CD4-positive, alpha-beta T cell treated with Interleukin-6 at 100 ng/mL for 8 hours (primary cell): ENCODE measurements around the gene STARD10.

Experiments used
- DNase-seq: peaks from one replicate; pipeline ENCODE4 v3.0.0-alpha.2; 2020; ENCODE audit warnings: mixed read lengths, low spot score

STARD10 gene

DNA sequence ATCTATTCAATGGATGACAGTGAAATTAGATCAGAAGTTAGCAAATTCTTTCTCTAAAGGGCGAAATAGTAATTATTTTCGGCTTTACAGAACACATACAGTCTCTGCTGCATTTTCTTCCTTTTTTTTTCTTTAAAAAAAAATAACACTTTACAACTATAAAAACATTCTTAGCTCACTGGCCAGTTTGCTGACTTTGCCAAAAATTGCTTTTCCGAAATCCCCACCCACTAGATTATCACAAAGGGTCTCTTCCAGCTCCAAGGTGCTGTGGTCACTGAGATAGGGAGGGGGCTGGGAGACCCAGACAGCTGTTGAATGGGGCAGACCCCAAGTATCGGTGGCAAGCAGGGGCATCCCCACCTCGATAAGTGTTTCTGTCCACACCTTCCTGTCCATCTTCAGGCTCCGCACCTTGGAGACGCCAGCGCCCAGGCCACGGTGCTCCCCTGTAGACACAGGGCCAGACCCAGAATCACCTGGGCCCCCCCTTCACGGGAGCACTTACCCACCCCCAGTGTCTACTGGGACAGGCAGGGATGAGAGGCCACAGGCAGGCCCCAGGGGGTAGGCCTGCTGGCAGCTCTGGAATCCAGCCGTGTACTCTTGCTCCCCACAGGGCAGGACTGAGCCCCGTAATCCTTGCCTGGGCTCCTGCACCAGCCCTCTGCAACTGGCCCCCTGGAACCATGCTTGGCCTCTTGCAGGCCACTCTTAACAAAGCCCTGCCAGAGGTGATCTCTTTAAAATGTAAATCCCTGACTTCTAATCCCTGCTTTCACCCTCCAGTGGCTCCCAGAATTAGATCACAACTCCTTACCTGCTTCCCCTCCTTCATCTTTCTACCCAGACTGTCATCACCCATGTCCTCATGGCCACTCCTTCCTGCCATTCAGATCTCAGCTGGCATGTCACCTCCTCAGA, 88.1 kb downstream of the STARD10 start:
- DNase-seq: no peak

DNA sequence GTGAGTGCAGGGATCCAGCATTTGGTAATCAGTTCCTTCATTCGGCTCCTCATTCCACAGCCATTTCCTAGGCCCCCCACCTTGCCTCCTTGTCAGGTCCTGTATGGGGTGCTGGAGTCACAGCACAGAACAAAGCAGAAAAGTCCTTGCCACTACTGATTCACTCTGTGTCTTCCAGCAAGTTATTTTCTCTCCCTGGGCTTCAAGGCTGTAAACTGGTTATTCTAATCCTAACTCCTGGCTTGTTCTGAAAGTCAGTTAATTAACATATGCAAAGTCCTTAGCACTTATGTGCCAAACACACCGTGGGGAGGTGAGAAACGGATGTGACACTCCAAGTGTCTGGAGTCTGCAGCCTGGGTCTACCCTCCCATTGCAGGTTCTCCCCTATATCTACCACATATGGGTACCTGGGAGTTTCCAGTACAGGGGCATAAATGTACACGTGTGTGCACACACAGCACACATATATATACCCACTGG, 89.0 kb downstream of the STARD10 start:
- no peak for DNase-seq
